Activated CD4-positive, CD25-positive, alpha-beta regulatory T cell treated with anti-CD3 and anti-CD28 coated beads, Interleukin-2, amount 50 U/mL, for 72 hours (primary cell): ENCODE data around the gene RTP5.
A peak's percentile ranks its signal among the peaks of the same experiment; 100 is the strongest.
"Not testable (repeated sequence)": the region's sequence is repeated elsewhere in the genome, so short reads cannot be mapped to it uniquely, and the experiment has no call there.

Experiments
- DNase-seq: peaks from one replicate; pipeline ENCODE4 v3.0.0; 2021

Gene RTP5

DNA sequence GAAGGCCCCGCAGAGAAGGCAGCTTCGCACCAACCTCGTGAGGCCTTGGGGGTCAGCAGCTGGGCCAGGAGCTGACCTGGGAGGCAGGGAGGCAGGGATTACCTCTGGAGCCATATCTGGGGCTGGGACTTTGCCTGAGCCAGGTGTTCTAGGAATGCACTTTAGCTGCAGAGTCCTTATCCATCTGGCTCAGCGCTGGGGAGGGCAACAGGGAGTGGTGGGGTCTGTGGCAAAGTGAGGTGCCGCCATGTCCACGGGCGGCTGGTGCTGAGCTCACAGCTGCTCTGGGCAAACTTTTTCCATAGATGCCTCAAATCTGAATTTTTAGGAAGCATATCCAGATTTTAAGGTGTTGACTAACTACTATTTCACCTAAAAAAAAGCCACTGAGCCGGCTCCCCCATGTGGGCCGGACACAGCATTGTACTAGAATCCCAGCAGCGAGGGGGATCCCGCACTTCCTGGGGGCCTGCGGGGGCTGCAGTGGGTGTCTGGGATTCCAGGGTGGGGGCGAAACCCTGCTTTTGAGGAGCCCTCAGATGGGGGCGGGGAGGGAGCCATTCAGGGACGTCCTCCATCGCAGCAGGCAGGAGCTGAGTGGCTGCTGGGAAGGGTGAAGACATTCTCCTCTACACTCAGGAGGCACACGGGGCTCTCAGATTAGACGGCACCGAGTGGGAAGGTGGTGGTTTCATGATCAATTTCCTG, 34.6 kb downstream of the RTP5 start:
- peak; percentile 22 for DNase-seq

DNA sequence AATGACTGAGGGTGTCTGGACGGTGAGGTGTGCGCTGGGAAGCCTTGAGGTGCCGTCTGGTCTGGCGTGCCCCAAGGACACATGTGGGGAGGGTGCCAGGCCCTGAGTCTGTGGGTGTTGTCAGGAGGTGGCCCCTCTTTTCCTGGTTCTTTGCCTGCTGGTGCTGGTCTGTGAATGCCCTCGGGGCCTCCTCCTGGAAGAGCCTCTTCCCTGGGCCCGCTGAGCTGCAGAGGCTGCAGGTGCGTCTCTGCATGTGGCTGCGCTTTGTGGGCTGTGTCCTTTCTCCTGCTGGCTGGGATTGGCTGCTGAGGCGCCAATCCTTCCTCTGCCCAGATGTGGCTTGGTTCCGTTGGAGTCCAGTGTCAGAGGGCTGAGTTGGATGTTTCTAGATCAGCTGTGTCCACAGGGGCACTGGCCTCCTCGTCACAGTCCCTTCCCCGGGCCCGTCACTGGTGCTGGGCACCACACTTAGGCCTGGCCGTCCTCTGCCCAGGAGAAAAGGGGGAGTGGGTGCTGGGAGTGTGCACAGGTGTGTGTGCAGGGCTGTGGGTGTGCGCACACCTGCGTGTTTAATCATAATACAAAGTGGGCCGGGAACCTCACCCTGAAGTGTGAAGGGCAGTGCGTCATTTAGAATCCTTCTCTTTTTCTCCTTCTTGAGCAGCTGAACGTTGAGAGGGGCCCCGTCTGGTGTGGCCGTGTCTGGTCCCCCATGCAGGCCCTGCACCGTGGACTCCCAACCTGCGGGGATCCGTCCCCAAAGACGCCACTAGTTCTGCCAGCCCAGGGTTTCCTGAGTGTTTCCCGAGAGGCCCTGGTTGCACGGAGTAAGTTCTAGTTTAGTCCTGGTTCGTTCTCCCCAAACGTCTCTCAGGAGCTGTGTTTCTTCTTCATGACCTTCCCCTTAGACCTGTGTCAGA, 35.5 kb downstream of the RTP5 start:
- peak; percentile 20 for DNase-seq

DNA sequence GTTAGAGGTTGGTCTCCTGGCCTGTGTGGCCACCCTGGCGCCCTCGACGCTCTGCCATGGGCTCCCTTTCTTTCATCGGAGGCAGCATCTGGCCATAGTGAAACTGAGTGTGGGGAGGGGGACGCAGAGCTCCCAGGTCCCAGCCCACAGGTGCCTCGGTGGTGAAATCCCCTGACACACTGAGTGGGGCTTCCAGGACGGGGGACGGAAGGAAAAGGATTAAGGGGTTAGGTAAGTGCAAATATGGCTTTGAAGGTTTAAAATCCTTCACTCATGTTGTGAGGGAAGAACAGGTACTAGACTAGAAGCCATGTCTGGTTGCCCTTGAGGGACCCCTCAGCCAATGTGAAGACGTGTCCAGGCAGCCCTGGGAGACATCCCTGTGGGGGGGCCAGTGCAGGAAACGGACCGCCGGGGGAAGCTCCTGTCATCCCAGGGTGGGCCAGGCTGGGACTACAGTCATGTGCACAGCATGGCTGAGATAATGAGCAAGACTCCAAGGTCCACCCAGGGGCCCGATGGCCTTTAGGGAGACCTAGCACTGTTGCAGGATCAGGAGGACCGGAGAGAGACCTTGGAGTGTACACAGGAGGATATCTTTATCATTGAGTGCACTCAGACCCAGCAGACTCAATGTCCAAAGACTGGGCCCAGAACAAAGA, 36.3 kb downstream of the RTP5 start:
- peak; percentile 2 for DNase-seq

DNA sequence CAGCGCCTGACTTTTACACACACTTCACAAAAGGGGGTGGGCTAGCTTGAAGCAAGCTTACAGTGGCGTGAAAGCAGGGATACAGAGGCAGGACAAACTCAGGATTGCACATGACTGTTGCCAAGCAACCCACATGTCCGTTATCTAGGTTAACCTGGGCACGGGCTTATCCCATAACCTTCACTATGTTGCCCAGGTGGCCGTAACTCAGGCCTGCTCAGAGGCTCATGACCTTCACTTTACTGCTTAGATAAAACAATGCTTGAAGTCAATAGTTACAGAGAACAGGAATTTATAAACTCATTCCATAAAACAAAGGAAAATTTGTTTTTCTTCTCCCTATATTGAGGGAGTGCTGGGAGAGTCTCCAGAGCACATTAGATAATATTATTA, 36.8 kb downstream of the RTP5 start:
- DNase-seq, result not testable (repeated sequence)

DNA sequence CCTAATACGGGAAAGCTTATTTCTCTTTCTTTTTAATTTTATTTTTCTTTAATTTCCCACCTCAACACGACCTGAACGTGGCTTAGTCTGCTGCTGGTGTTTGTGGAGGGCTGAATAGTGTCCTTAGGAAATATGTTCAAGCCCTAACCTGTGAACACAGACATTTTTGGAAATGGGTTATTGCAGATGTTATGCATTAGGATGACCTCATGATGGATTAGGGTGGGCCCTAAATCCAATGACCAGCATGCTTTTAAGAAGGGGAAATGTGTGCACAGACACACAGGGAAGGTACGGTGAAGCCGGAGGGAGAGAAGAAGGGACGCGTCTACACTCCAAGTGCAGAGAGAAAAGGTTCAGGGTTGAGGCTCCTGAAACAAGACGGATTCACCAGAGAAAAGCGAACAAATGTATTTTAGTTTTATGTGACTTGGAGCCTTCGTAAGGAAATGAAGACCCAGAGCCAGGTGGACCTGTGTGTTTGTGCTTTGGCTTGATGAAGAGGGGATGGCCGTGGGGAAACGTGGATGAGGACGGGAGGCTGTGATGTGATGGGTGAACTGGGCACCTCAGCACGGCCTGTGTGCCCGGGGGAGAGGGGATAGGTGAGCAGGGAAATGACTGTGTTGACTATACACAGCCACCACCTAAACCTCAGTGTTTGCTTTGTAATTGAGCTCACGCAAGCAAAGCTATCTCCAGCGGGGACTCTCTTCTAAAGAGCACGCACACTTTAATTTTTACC, 37.5 kb downstream of the RTP5 start:
- peak; percentile 11 for DNase-seq

DNA sequence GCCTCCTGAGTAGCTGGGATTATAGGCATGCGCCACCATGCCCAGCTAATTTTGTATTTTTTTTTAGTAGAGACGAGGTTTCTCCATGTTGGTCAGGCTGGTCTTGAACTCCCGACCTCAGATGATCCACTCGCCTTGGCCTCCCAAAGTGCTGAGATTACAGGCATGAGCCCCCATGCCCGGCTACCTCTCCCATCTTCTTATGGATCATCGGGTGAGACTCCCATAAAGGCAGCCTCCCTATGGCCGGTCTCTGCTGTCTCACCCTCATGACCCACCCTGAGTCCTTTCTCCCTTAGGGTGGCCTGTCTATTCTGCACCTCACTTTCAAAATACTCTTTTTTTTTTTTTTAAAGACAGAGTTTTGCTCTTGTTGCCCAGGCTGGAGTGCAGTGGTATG, 38.3 kb downstream of the RTP5 start:
- not testable (repeated sequence) for DNase-seq

DNA sequence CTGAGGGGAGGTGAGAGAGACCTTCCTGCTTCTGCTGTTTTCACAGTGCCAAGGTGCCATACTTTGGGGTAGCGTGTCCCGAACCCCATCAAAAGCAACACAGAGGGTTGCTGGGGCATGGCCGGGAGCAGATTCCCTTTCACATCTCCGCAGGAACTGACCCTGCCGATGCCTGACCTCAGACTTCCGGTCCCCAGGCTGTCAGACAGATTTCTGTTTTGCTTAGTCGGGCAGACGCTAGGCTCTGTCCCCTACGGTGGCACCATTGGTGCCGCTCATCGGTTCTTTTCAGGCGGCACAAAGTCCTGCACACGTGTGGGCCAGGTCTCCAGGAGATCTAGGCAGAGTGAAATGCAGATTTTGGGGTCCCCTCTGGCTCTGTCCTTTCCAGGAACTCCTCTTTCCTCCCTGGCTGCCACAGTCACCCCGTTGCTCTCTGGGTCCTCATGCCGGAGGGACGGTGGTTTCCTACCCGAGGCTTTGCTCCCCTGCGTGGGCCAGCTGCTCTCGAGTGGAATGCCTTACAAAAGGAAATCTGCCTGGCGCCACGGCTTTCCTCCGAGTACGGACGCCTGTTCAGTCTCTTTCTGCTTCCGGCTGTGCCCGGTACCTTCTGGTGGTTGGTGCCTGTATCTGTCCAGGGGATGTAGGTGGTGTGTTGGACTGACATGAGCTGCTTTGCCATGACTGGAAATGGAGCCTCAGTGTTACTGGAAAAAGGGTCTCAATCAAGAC, 39.3 kb downstream of the RTP5 start:
- peak; percentile 17 for DNase-seq

DNA sequence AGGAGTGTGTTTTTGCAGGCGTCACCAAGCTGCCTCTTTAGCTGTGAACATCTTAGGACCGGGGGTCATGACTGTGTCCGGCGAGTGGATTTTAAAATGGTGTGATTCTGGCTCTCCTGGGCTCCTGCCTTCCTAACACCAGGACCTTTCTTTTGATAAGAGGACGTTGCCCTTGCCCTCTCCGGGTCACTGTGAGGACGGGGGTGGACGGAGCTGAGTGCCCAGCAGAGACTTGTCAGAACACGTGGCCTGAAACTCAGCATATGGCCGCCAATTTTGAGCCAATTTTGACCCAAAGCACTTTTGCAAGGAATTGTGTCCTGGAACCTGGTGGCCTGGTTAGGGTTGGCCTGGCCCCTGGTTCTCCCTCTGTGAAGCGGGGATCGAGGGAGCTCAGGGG, 40.2 kb downstream of the RTP5 start:
- no peak for DNase-seq

DNA sequence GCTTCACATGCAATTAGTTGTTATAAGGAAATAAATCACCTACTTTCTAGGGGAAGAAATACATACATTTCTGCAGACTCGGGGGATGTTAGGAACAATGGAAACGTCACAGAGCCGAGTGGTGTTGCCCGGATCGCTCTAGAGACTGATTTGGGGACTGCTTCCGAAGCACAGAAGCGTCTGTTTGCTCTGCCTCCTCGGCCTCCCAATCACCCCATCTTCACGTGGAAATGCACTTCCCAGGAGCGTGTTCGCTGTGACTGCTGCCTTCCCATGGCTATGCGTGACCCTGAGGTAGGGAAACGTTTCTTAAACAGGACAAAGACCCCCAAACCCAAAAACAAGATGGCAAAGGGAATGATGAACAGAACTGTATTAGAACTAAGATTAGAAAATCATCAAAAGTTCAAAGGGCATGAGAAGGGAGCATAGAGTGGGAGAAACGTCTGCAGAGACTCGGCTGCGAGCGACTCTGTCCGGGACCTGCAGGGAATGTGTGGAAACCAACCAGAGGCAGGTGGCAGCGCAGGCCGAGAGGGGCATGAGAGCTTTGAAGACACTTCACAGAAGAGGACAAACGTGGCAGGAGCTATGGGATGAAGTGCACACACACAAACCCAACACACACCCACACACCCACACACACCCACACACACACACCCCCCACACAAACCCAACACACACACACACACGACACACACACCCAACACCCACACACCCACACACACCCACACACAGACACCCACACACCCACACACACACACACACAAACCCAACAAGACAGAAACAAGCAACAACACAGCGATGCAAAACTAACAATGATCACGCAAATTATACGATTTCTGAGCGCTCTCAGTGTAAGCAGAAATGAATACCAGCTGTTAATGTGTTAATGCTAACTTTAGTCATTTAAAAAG, 41.3 kb downstream of the RTP5 start:
- DNase-seq, result no peak

DNA sequence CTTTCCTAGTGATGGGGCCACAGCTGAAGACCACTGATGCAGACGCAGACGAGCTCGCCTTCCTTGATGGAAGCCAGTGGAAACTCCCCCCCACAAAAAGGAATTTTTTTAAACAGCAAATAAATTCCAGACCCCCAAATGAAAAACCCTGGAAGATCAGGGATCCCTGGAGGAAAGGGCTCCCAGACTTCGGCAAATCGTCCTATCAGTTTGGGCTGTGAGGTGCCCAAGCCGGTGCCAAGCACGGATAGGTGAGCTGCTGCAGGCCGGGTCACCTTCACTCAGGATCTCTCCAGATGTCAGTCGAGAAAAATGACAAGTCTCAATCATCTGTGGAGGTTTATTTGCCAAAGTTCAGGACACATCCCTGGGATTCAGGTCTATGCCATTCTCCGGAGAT, 42.0 kb downstream of the RTP5 start:
- no peak for DNase-seq

DNA sequence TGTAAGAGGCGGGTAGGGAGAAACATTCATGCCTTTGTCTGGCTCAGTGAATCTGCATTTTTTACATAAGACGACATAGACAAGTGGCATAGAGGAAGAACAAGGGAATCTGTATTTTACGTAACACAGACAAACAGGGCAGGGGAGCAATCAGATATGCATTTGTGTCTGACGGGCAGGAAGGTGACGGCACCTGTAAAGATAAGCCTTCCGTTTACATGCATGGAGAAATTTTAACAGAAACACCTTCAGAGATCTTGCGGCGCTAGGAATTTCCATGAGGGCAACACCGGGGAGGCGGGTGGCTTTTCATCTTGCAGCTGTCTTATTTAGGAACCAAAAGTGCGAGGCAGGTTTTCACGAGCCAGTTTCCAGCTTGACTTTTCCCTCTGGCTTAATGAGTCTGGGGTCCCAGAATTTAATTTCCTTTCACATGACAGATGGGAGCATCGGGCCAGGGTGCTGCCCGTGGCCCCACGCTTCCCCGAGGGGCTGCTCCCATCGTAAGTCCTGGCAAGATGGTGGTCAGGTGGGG, 42.6 kb downstream of the RTP5 start:
- DNase-seq, result no peak

DNA sequence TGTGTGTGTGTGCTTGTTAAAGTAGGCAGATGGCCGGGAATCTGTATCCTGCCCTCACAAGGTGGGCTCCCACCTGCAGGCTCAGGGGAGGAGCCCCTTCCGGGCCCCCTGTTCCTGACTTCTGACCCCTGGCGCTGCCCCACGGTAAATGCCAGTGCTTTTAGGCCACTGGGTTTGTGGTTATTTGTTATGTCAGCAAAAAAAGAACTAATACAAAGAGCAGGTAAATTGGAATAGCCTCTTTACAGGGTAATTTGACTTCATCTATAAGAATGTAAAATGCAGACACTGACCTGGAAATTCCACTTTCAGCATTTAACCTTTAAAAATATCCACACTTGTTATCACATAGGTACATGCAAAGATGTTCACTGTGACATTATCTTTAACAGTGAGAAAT, 44.2 kb downstream of the RTP5 start:
- DNase-seq, result no peak

DNA sequence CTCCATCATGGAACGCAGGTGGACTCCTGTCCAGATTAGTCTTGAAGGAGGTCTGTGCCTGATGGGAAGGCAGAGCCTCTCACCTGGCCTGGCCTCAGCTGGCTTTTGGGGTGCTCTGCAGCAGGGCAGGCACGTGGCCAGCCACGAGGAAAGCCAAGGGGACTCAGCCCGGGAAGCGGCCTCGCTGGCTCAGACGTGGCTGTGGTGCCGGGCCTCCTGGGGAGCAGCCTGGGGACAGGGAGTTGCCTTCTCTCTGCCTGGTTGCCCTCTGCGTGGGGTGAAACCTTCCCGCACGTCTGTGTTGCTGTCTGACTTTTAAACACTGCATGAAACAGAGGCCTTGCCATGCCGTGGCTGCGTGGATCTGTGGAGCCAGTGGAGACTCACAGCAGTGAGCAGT, 45.0 kb downstream of the RTP5 start:
- DNase-seq, result no peak

DNA sequence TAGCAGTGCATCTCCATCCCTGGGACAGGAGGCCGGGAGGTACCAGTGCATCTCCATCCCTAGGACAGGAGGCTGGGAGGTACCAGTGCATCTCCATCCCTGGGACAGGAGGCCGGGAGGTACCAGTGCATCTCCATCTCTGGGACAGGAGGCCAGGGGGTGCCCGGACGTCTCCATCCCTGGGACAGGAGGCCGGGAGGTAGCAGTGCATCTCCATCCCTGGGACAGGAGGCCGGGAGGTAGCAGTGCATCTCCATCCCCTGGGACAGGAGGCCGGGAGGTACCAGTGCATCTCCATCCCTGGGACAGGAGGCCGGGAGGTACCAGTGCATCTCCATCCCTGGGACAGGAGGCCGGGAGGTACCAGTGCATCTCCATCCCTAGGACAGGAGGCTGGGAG, 52.1 kb downstream of the RTP5 start:
- DNase-seq, result not testable (repeated sequence)

DNA sequence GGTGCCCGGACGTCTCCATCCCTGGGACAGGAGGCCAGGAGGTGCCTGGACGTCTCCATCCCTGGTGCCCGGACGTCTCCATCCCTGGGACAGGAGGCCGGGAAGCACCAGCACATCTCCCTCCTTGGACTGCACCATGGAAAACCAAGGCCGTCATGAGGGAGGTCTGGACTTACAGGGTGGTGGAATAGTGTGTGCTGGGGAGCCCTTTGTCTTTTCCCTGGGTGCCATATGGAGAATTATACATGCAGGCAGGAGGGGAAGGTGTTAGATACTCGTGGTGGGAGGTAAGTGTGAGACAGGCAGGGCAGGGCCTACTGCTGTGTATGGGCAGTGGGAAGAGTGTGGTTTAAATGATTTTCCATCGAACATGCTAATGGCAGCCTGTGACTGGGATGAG, 52.9 kb downstream of the RTP5 start:
- no peak for DNase-seq

DNA sequence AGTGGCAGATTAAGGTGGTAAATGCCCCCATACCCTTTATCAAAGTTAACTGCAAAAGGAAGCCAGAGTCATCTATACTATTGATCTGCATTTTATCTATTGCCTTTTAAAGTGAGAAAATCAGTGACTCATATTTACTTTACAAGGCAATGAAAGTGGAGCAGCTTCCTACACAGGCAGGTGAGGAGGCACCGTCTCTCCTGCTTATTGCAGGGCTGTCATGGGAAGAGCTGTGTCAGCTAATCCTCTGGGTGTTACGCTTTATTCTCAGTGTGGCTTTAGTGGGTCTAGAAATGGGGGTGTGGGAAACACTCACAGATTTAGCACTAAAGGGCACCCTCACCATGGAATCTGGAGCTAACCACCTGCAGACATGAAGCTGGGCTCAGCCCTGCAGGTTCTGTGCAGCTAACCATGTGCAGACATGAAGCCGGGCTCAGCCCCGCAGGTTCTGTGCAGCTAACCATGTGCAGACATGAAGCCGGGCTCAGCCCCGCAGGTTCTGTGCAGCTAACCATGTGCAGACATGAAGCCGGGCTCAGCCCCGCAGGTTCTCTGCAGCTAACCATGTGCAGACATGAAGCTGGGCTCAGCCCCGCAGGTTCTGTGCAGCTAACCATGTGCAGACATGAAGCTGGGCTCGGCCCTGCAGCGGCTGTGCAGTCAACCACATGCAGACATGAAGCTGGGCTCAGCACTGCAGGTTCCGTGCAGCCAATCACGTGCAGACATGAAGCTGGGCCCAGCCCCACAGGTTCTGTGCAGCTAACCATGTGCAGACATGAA, 53.5 kb downstream of the RTP5 start:
- DNase-seq, result not testable (repeated sequence)
